Stimulated activated CD4-positive, alpha-beta T cell treated with anti-CD3 and anti-CD28 coated beads, Interleukin-12 subunit alpha, Interleukin-12 subunit beta, amount 100 ng/mL, for 48 hours (primary cell): ENCODE data around the gene REG1A.

Source experiments
- DNase-seq, 3 donors: peaks; one replicate each; pipeline ENCODE4 v3.0.0-alpha.2; 2020; ENCODE audit warnings: low read depth in 2 of 3, low spot score in 1 of 3

Gene REG1A

GRCh38 chr2:79124907-79125720, 4.8 kb downstream of the REG1A start:
- DNase-seq = no peak

GRCh38 chr2:79125721-79125985, 5.4 kb downstream of the REG1A start:
- DNase-seq = no peak

DNA sequence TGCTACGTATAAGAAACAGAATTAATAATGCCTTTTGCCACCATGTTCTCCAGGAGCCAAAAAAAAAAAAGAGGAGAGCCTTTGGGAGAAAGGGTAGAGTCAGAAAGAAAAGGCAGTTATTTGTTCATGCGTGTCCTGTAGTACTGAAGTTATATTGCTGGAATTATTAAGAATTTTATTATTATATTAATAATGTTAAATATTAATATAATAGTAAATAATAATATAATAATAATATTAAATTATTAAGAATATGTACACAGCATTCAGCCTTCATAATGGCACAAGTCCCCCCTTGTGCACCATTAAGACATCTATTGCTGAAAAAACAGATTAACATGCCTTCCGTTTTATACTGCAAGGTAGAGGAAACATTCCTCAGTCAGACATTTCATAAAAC, 8.1 kb downstream of the REG1A start:
- DNase-seq = no peak

DNA sequence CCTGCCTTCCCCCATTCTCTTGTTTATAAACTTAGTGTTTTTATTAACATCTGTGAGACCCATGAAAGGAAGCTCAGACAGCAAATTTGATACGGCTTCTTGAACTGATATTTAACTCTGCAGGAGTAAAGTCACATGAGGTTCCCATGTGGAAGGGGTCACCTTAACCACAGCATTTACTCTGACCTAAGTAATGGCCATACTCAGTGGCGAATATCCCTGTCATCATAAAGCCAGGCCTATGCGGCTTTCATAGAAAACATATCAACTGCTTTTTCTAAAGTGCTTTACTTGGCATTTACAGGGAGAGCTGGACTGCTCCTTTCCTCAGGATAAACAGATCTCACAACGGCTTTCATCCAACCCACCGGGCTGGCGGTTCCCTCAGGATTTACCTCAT, 9.0 kb downstream of the REG1A start:
- no peak for DNase-seq

GRCh38 chr2:79129804-79130203, 9.5 kb downstream of the REG1A start:
- no peak for DNase-seq

DNA sequence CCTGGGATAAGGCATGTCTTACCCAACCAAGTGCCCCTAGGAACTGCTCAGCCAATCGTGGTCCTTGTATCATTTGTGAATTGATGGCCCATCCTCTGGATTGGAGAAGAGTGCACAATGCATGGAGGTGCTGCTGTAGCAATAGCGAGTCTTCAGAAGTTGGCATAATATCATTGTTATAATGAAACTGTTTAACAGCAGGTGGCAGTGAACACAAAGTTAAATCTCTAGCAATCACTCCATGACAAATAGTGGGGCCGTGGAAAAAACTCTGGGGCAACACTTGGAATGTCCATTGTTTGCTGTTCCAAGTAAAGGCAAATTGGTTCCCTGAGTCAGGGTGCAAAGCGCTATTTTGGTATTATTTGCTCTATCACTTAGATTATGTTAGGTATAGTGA, 11.4 kb downstream of the REG1A start:
- no peak for DNase-seq

GRCh38 chr2:79138385-79138784, 18.1 kb downstream of the REG1A start:
- no peak for DNase-seq

DNA sequence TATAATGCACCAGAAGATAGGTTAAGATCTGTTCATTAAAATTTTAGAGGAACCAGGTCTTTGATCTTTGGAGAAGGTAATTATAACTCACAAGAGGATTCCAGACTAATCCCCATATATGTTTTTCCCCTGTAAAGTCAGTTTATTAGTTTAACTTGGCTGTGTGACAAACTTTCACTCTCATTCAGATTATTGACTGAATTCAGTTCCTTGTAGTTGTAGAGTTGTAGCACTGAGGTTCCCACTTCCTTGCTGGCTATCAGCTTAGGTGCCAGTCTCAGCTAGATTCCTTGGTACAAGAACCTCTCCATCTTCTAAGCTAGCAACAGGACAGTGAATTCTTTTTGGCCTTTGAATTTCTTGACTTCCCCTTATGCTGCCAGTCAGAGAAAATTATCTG, 19.1 kb downstream of the REG1A start:
- DNase-seq = no peak

- DNase-seq = no peak
These were observed 35.7 kb downstream of the REG1A start for GRCh38 chr2:79155826-79156476.

- DNase-seq = no peak
These were observed 38.7 kb downstream of the REG1A start for GRCh38 chr2:79159030-79159429.

GRCh38 chr2:79159653-79160052, 39.4 kb downstream of the REG1A start, which contains the start of gene REG3A:
Gene REG3A (minus strand): TSS chr2:79159753. CDS start chr2:79159405, 348 bp downstream.
- no peak for DNase-seq

- no peak for DNase-seq
These were observed 41.8 kb downstream of the REG1A start for GRCh38 chr2:79162132-79162531.

- no peak for DNase-seq
These were observed 42.5 kb downstream of the REG1A start for GRCh38 chr2:79162801-79163200.

DNA sequence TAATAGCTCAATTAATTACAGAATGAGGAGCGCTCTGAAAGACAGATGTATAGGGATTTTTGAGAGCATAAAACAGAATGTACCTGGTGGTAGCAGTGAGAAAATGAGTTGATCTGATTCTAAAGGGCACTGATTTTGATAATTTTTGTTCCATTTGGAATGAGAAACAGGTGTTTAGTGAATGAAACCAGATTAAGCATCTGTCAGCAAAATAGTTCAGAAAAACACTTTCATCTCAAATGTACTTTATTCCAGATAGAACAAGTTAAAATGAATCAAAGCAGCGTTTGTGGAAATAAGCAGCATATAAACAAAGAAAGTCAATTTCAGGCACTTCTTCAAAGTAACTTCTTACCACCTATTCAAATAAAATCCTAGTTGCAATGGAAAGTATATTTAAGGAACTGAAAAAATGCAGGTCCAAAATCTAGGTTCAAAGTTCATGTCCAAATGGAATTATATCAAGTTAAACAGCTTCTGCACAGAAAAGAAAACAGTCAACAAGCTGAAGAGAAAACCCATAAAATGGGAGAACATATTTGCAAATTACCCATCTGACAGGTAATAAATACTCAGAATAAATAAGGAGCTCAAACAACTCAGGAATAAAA, 51.2 kb downstream of the REG1A start:
- no peak for DNase-seq
